Mesenchymal stem cell (in vitro differentiated cells and primary cell): ENCODE results near the gene KLC4.

Source experiments
- DNase-seq: peaks from one replicate; pipeline ENCODE4 v3.0.0-alpha.2; 2013
- H2AFZ ChIP-seq: one replicate; pipeline ENCODE4 v1.6.1; 2013; ENCODE audit warnings: low read depth, mild to moderate bottlenecking, control low read depth, inconsistent platforms, low read length, moderate library complexity
- H2AK5ac ChIP-seq: 2 replicates; pipeline ENCODE4 v1.6.1; 2013; ENCODE audit warnings: low read length, moderate library complexity, mild to moderate bottlenecking, inconsistent platforms; ENCODE audit not compliant: severe bottlenecking
- H2BK120ac ChIP-seq: one replicate; pipeline ENCODE4 v1.6.1; 2013; ENCODE audit warnings: low read depth, mild to moderate bottlenecking, inconsistent platforms, low read length, moderate library complexity
- H2BK12ac ChIP-seq, 2 experiments: one replicate each; pipeline ENCODE4 v1.6.1; 2013; ENCODE audit warnings: inconsistent platforms in 2 of 2, low read length in 2 of 2, mild to moderate bottlenecking in 2 of 2, moderate library complexity in 2 of 2, control low read depth in 1 of 2
- H2BK15ac ChIP-seq: one replicate; pipeline ENCODE4 v1.6.1; 2013; ENCODE audit warnings: mild to moderate bottlenecking, low read depth, inconsistent platforms; ENCODE audit not compliant: poor library complexity, severe bottlenecking
- H2BK5ac ChIP-seq: 2 replicates; pipeline ENCODE4 v1.6.1; 2013; ENCODE audit warnings: low read depth, mild to moderate bottlenecking, low read length, control low read depth, inconsistent platforms; ENCODE audit not compliant: poor library complexity, severe bottlenecking
- H3K14ac ChIP-seq, 2 experiments: one replicate each; pipeline ENCODE4 v1.6.1; 2013; ENCODE audit warnings: inconsistent platforms in 2 of 2, low read length in 2 of 2, control low read depth in 1 of 2, mild to moderate bottlenecking in 1 of 2, moderate library complexity in 1 of 2
- H3K18ac ChIP-seq, 2 experiments: one replicate each; pipeline ENCODE4 v1.6.1; 2013; ENCODE audit warnings: inconsistent platforms in 2 of 2, low read length in 2 of 2, control low read depth in 1 of 2, low read depth in 1 of 2, mild to moderate bottlenecking in 1 of 2
- H3K23ac ChIP-seq, 2 experiments: one replicate each; pipeline ENCODE4 v1.6.1; 2013; ENCODE audit warnings: inconsistent platforms in 2 of 2, low read length in 2 of 2, mild to moderate bottlenecking in 2 of 2, moderate library complexity in 2 of 2, control low read depth in 1 of 2
- H3K27ac ChIP-seq: 2 replicates; pipeline ENCODE4 v1.5.1; 2013; ENCODE audit warnings: mild to moderate bottlenecking, moderate library complexity, low read length, control low read depth, inconsistent platforms; ENCODE audit not compliant: poor library complexity, severe bottlenecking
- H3K27me3 ChIP-seq, 2 experiments: 2 replicates each; pipeline versions ENCODE4 v1.6.1 to v1.7.0; 2013; ENCODE audit warnings: low read length in 2 of 2, mild to moderate bottlenecking in 2 of 2, moderate library complexity in 2 of 2, control low read depth in 1 of 2, inconsistent platforms in 1 of 2; ENCODE audit not compliant: control insufficient read depth in 1 of 2, insufficient read depth in 1 of 2
- H3K36me3 ChIP-seq, 2 experiments: 2 replicates each; pipeline versions ENCODE4 v1.6.1 to v1.7.0; 2013; ENCODE audit warnings: low read length in 2 of 2, control low read depth in 1 of 2, inconsistent platforms in 1 of 2, low read depth in 1 of 2, mild to moderate bottlenecking in 1 of 2; ENCODE audit not compliant: insufficient read depth in 2 of 2, control insufficient read depth in 1 of 2
- H3K4ac ChIP-seq, 2 experiments: one replicate each; pipeline ENCODE4 v1.6.1; 2013; ENCODE audit warnings: inconsistent platforms in 2 of 2, low read length in 2 of 2, mild to moderate bottlenecking in 2 of 2, moderate library complexity in 2 of 2, control low read depth in 1 of 2, low read depth in 1 of 2
- H3K4me1 ChIP-seq: 2 replicates; pipeline ENCODE4 v1.6.1; 2013; ENCODE audit warnings: low read depth, low read length, control low read depth; ENCODE audit not compliant: control insufficient read depth, insufficient read depth
- H3K4me2 ChIP-seq: 2 replicates; pipeline ENCODE4 v1.6.1; 2013; ENCODE audit warnings: low read length, mild to moderate bottlenecking, inconsistent platforms; ENCODE audit not compliant: poor library complexity, severe bottlenecking
- H3K4me3 ChIP-seq, 2 experiments: 2 replicates each; pipeline versions ENCODE4 v1.5.1 to v1.7.0; 2013; ENCODE audit warnings: low read length in 2 of 2, mild to moderate bottlenecking in 2 of 2, control low read depth in 1 of 2, low read depth in 1 of 2; ENCODE audit not compliant: insufficient read depth in 1 of 2
- H3K79me1 ChIP-seq: replicated peaks from 2 replicates; pipeline ENCODE4 v1.6.1; 2013; ENCODE audit warnings: mild to moderate bottlenecking, control low read depth, low read length, inconsistent platforms; ENCODE audit not compliant: poor library complexity, severe bottlenecking
- H3K9ac ChIP-seq: 2 replicates; pipeline ENCODE4 v1.7.0; 2013; ENCODE audit warnings: mild to moderate bottlenecking, low read length, moderate library complexity
- H3K9me3 ChIP-seq: 2 replicates; pipeline ENCODE4 v1.7.0; 2013; ENCODE audit warnings: mild to moderate bottlenecking, low read length; ENCODE audit not compliant: control insufficient read depth
- H4K8ac ChIP-seq: one replicate; pipeline ENCODE4 v1.6.1; 2013; ENCODE audit warnings: inconsistent platforms, mild to moderate bottlenecking, low read length, moderate library complexity
- H4K91ac ChIP-seq: one replicate; pipeline ENCODE4 v1.6.1; 2013; ENCODE audit warnings: mild to moderate bottlenecking, low read length, inconsistent platforms
- WGBS: methylation state at CpG from one replicate; pipeline ENCODE4 v1.1.7; 2013; ENCODE audit warnings: mixed read lengths; 5-methylcytosine and 5-hydroxymethylcytosine counted together

Gene KLC4

GRCh38 chr6:43029120-43029519, 30.3 kb upstream of the KLC4 start:
- no peak overlapping the region for H3K4me3 ChIP-seq
- no peak overlapping the region for H2AK5ac ChIP-seq
- no peak overlapping the region for H2BK15ac ChIP-seq
- no peaks in the 10 kb centered on the region for H3K9me3 ChIP-seq
- H3K14ac ChIP-seq, result no peak overlapping the region
- no peak overlapping the region for H2BK12ac ChIP-seq
- no peaks in the 10 kb centered on the region for H3K4me1 ChIP-seq
- H2BK120ac ChIP-seq, result no peak overlapping the region
- no peak overlapping the region for H3K18ac ChIP-seq
- 96% methylated on average over 9 of the region's 9 CpGs for WGBS
- no peak overlapping the region for H4K91ac ChIP-seq
- H3K36me3 ChIP-seq, result peaks cover 71 to 84% of the 10 kb centered on the region in 2 experiments
- no peak overlapping the region for H3K27ac ChIP-seq
- no peak overlapping the region for H2AFZ ChIP-seq
- no peak overlapping the region for H3K4ac ChIP-seq
- DNase-seq, result no peak
- H3K27me3 ChIP-seq, result no peaks in the 10 kb centered on the region
- no peak overlapping the region for H3K4me2 ChIP-seq
- H3K79me1 ChIP-seq, result peaks cover 14% of the 10 kb centered on the region
- no peak overlapping the region for H2BK5ac ChIP-seq
- H3K23ac ChIP-seq, result no peak overlapping the region
- no peak overlapping the region for H3K9ac ChIP-seq
- no peak overlapping the region for H4K8ac ChIP-seq

DNA sequence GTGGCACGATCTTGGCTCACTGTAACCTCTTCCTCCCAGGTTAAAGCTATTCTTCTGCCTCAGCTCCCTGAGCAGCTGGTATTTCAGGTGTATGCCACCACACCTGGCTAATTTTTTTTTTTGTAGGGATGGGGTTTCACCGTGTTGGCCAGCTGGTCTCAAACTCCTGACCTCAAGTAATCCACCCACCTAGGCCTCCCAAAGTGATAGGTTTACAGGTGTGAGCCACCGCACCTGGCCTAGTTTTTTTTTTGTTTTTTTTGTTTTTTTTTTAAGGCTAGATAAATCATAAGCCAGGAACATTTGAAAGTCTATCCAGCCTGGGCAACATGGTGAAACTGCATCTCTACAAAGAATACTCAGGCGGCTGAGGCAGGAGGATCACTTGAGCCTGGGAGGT, 27.1 kb upstream of the KLC4 start:
- no peak overlapping the region for H3K18ac ChIP-seq
- H3K79me1 ChIP-seq, result peaks cover 6% of the 10 kb centered on the region
- no peak overlapping the region for H2BK120ac ChIP-seq
- H3K4ac ChIP-seq, result no peak overlapping the region
- no peak overlapping the region for H2BK5ac ChIP-seq
- H4K91ac ChIP-seq, result no peak overlapping the region
- H3K23ac ChIP-seq, result no peak overlapping the region
- H3K9me3 ChIP-seq, result no peaks in the 10 kb centered on the region
- H3K27me3 ChIP-seq, result no peaks in the 10 kb centered on the region
- no peak overlapping the region for H4K8ac ChIP-seq
- DNase-seq, result no peak
- H3K4me3 ChIP-seq, result no peak overlapping the region
- no peak overlapping the region for H2BK15ac ChIP-seq
- H3K14ac ChIP-seq, result no peak overlapping the region
- H3K27ac ChIP-seq, result no peak overlapping the region
- WGBS, result 91% methylated on average over 3 of the region's 4 CpGs
- peaks cover 69 to 80% of the 10 kb centered on the region in 2 experiments for H3K36me3 ChIP-seq
- H2BK12ac ChIP-seq, result no peak overlapping the region
- no peak overlapping the region for H2AFZ ChIP-seq
- no peak overlapping the region for H3K9ac ChIP-seq
- H3K4me1 ChIP-seq, result peaks cover 3% of the 10 kb centered on the region
- no peak overlapping the region for H3K4me2 ChIP-seq
- H2AK5ac ChIP-seq, result no peak overlapping the region

- Histone ChIP-seq H3K9me3 (no peaks in the 10 kb centered on the region), H3K4me3 (no peak overlapping the region), H3K23ac (no peak overlapping the region), H3K79me1 (peaks cover 8% of the 10 kb centered on the region), H2AK5ac (no peak overlapping the region), H2BK5ac (no peak overlapping the region), H4K91ac (no peak overlapping the region), H2BK15ac (no peak overlapping the region), H3K14ac (no peak overlapping the region), H4K8ac (no peak overlapping the region), H3K27ac (no peak overlapping the region), H3K4me1 (peaks cover 3% of the 10 kb centered on the region), H3K36me3 (peaks cover 69 to 80% of the 10 kb centered on the region in 2 experiments), H3K27me3 (no peaks in the 10 kb centered on the region), H3K4me2 (no peak overlapping the region), H3K18ac (no peak overlapping the region), H2AFZ (no peak overlapping the region), H3K9ac (no peak overlapping the region), H3K4ac (no peak overlapping the region), H2BK120ac (no peak overlapping the region), H2BK12ac (no peak overlapping the region)
- 96% methylated on average over 2 of the region's 2 CpGs for WGBS
- DNase-seq, result no peak
These were observed 25.8 kb upstream of the KLC4 start for GRCh38 chr6:43033496-43034189.

GRCh38 chr6:43034190-43034525, 25.3 kb upstream of the KLC4 start:
- peaks cover 69 to 80% of the 10 kb centered on the region in 2 experiments for H3K36me3 ChIP-seq
- H4K8ac ChIP-seq, result no peak overlapping the region
- no peak overlapping the region for H3K18ac ChIP-seq
- H2AK5ac ChIP-seq, result no peak overlapping the region
- no peak overlapping the region for H2BK5ac ChIP-seq
- DNase-seq, result no peak
- H3K4ac ChIP-seq, result no peak overlapping the region
- H3K23ac ChIP-seq, result no peak overlapping the region
- peaks cover 3% of the 10 kb centered on the region for H3K4me1 ChIP-seq
- H3K4me3 ChIP-seq, result no peak overlapping the region
- no peak overlapping the region for H2AFZ ChIP-seq
- no peak overlapping the region for H2BK12ac ChIP-seq
- no peak overlapping the region for H2BK120ac ChIP-seq
- H3K9me3 ChIP-seq, result no peaks in the 10 kb centered on the region
- WGBS, result 100% methylated on average over 2 of the region's 2 CpGs
- no peak overlapping the region for H3K4me2 ChIP-seq
- no peak overlapping the region for H3K14ac ChIP-seq
- H3K27ac ChIP-seq, result no peak overlapping the region
- no peaks in the 10 kb centered on the region for H3K27me3 ChIP-seq
- peaks cover 8% of the 10 kb centered on the region for H3K79me1 ChIP-seq
- H4K91ac ChIP-seq, result no peak overlapping the region
- H3K9ac ChIP-seq, result no peak overlapping the region
- H2BK15ac ChIP-seq, result no peak overlapping the region
